Esophagus squamous epithelium (tissue), 5 donors: Measurements from ENCODE around the gene AGBL2. TPM values are rescaled to one million over a fixed set of nuclear protein-coding genes. Genes with fewer than 3 reads are reported as not detected.
"Not testable (repeated sequence)": the region's sequence is repeated elsewhere in the genome, so short reads cannot be mapped to it uniquely, and the experiment has no call there.

Experiments used
- DNase-seq: peaks from one replicate; lab custom pipeline; 2025; lab: John Stamatoyannopoulos, UW
- H3K27ac ChIP-seq, 4 donors: fragments of 200-600 bp; sonication (generic); one replicate each; pipeline ENCODE4 v1.5.1; 2016 to 2019; ENCODE audit warnings: mild to moderate bottlenecking in 1 of 4
- H3K27me3 ChIP-seq, 4 donors: fragments of 200-600 bp; sonication (generic); 1 replicate in 3 of 4; 2 replicates in 1 of 4; pipeline versions ENCODE4 v1.5.1 to v1.6.0; 2017 to 2021; ENCODE audit warnings: antibody characterized with exemption in 1 of 4
- H3K36me3 ChIP-seq, 3 donors: fragments of 200-600 bp; sonication (generic); one replicate each; pipeline ENCODE4 v1.5.1; 2016 to 2019
- H3K4me1 ChIP-seq, 3 donors: fragments of 200-600 bp; sonication (generic); one replicate each; pipeline ENCODE4 v1.5.1; 2017 to 2019
- H3K4me3 ChIP-seq, 4 donors: fragments of 200-600 bp; sonication (generic); 1 replicate in 3 of 4; 2 replicates in 1 of 4; pipeline ENCODE4 v1.5.1; 2016 to 2019; ENCODE audit warnings: mild to moderate bottlenecking in 2 of 4, moderate library complexity in 1 of 4
- H3K9me3 ChIP-seq, 3 donors: fragments of 200-600 bp; sonication (generic); one replicate each; pipeline ENCODE4 v1.5.1; 2016 to 2019
- CTCF ChIP-seq, 6 experiments: fragments of 450-650 bp in 4 of 6; fragments of 200-600 bp in 2 of 6; sonication (generic) in 2 of 6; IDR thresholded peaks; one replicate each; pipeline ENCODE4 v1.5.1; 2016 to 2019; ENCODE audit warnings: antibody characterized with exemption in 6 of 6, mild to moderate bottlenecking in 4 of 6, moderate library complexity in 4 of 6
- POLR2A ChIP-seq, 4 donors: fragments of 450-650 bp; IDR thresholded peaks; one replicate each; pipeline ENCODE4 v1.6.1; 2017; ENCODE audit warnings: antibody characterized with exemption in 4 of 4, mild to moderate bottlenecking in 4 of 4, moderate library complexity in 3 of 4
- WGBS, 2 donors: methylation state at CpG; one replicate each; pipeline ENCODE4 v1.1.5; 2018; 5-methylcytosine and 5-hydroxymethylcytosine counted together
- intact Hi-C: fragments of 100-400 bp; cut with DNase I; formaldehyde crosslinking; loops from one replicate; pipeline ENCODE4 v1.15.0; 2022
- total RNA-seq, 4 donors: library from RNA; depleted of rRNA; stranded (reverse); fragments of >200 nt; gene quantifications; one replicate each; pipeline ENCODE4 v1.1.0, GENCODE V29; 2016
- donor health status: DM: yes; HTN: yes; CAD: no.

Gene AGBL2
- total RNA-seq, 4 donors from 2014 or later = 0.35 to 0.76 (median 0.57) TPM; not detected in 1

GRCh38 chr11:47711816-47712215, 3.4 kb downstream of the AGBL2 start:
- Histone ChIP-seq H3K4me1 (peaks cover 0 to 15% (median 4%) of the 10 kb centered on the region in 3 donors), H3K27ac (no peak overlapping the region), H3K36me3 (peaks cover 0 to 8% (median 0%) of the 10 kb centered on the region in 3 donors), H3K4me3 (no peak overlapping the region), H3K27me3 (no peaks in the 10 kb centered on the region), H3K9me3 (no peaks in the 10 kb centered on the region)
- WGBS, 2 donors = 80 to 90% methylated on average over 5 of the region's 5 CpGs
- DNase-seq = no peak
- intact Hi-C loops = no loop called here
- TF ChIP-seq CTCF (IDR thresholded peaks at IDR 0.05) = no peak
- TF ChIP-seq POLR2A (IDR thresholded peaks at IDR 0.05) = no peak

- Histone ChIP-seq H3K4me3 (no peak overlapping the region), H3K27ac (no peak overlapping the region), H3K4me1 (peaks cover 0 to 15% (median 4%) of the 10 kb centered on the region in 3 donors), H3K27me3 (no peaks in the 10 kb centered on the region), H3K36me3 (peaks cover 0 to 2% (median 0%) of the 10 kb centered on the region in 3 donors), H3K9me3 (no peaks in the 10 kb centered on the region)
- intact Hi-C loops = no loop called here
- WGBS, 2 donors = 69 to 84% methylated on average over 5 of the region's 5 CpGs
- TF ChIP-seq POLR2A (IDR thresholded peaks at IDR 0.05) (no peak), CTCF (IDR thresholded peaks at IDR 0.05) (no peak)
- DNase-seq = no peak
Observed at GRCh38 chr11:47711225-47711624, 3.9 kb downstream of the AGBL2 start.

GRCh38 chr11:47707275-47707786, 7.8 kb downstream of the AGBL2 start:
- H3K4me3 ChIP-seq, H3K4me1 ChIP-seq, H3K27ac ChIP-seq, H3K36me3 ChIP-seq, H3K27me3 ChIP-seq, DNase-seq, intact Hi-C loops, H3K9me3 ChIP-seq: not testable (repeated sequence)
- 76 to 87% methylated on average over 5 of the region's 5 CpGs for WGBS, 2 donors

GRCh38 chr11:47705721-47706120, 9.4 kb downstream of the AGBL2 start:
- 60 to 64% methylated on average over 1 of the region's 1 CpG for WGBS, 2 donors
- no peaks in the 10 kb centered on the region for H3K4me1 ChIP-seq
- no peak for TF ChIP-seq POLR2A (IDR thresholded peaks at IDR 0.05)
- no peak for TF ChIP-seq CTCF (IDR thresholded peaks at IDR 0.05)
- H3K4me3 ChIP-seq = no peak overlapping the region
- no peaks in the 10 kb centered on the region for H3K27me3 ChIP-seq
- no peaks in the 10 kb centered on the region for H3K36me3 ChIP-seq
- H3K27ac ChIP-seq = no peak overlapping the region
- no peak for DNase-seq
- H3K9me3 ChIP-seq = no peaks in the 10 kb centered on the region
- intact Hi-C loops = no loop called here

- no peaks in the 10 kb centered on the region for H3K4me1 ChIP-seq
- H3K9me3 ChIP-seq = no peaks in the 10 kb centered on the region
- no peak for DNase-seq
- WGBS, 2 donors = 56 to 65% methylated on average over 2 of the region's 2 CpGs
- no peak overlapping the region for H3K4me3 ChIP-seq
- no peaks in the 10 kb centered on the region for H3K27me3 ChIP-seq
- intact Hi-C loops = no loop called here
- H3K36me3 ChIP-seq = no peaks in the 10 kb centered on the region
- TF ChIP-seq POLR2A (IDR thresholded peaks at IDR 0.05) (no peak), CTCF (IDR thresholded peaks at IDR 0.05) (no peak)
- no peak overlapping the region for H3K27ac ChIP-seq
Observed at GRCh38 chr11:47691979-47692378, 23.2 kb downstream of the AGBL2 start.

- no peaks in the 10 kb centered on the region for H3K27me3 ChIP-seq
- no peaks in the 10 kb centered on the region for H3K9me3 ChIP-seq
- TF ChIP-seq POLR2A (IDR thresholded peaks at IDR 0.05) = no peak
- TF ChIP-seq CTCF (IDR thresholded peaks at IDR 0.05) = no peak
- no peak overlapping the region for H3K4me3 ChIP-seq
- H3K36me3 ChIP-seq = no peaks in the 10 kb centered on the region
- H3K4me1 ChIP-seq = no peaks in the 10 kb centered on the region
- DNase-seq = no peak
- H3K27ac ChIP-seq = no peak overlapping the region
- intact Hi-C loops = no loop called here
- 63 to 95% methylated on average over 4 of the region's 5 CpGs for WGBS, 2 donors
Observed at GRCh38 chr11:47689480-47689879, 25.7 kb downstream of the AGBL2 start.
